GM21515 (cell line): ENCODE results near the gene PHEX.

Source experiments
- ATAC-seq: cut with Tn5 transposase; IDR thresholded peaks from one replicate; pipeline ENCODE4 v1.9.1; 2021; ENCODE audit not compliant: unreplicated experiment

Gene PHEX

GRCh38 chrX:22039541-22039940 is 7.4 kb downstream of the PHEX start:
- no peak for ATAC-seq

- ATAC-seq = no peak
Observed at GRCh38 chrX:22040184-22040583, 8.1 kb downstream of the PHEX start.

GRCh38 chrX:22041907-22042530 is 9.9 kb downstream of the PHEX start:
- no peak for ATAC-seq

GRCh38 chrX:22043872-22044271 is 11.7 kb downstream of the PHEX start:
- ATAC-seq = no peak

DNA sequence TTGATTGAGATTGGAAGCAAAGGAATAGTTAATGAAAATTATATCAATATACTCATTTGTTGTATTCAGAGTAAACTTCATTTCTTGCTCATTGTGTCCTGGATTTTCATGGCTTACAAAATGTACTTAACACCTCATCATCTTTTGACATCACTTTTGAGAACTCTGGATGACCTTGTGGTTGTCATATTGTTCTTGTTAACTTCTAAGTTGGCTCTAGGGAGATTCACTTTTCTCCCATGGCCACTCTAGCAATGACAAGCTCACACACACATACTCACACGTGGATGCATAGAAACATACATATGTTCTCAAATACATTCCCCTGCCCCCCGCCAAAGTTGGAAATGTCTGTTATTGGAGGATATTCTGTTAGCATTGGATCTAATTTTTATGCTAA is 15.3 kb downstream of the PHEX start:
- ATAC-seq = no peak

GRCh38 chrX:22053481-22053880 is 21.4 kb downstream of the PHEX start:
- ATAC-seq = no peak

DNA sequence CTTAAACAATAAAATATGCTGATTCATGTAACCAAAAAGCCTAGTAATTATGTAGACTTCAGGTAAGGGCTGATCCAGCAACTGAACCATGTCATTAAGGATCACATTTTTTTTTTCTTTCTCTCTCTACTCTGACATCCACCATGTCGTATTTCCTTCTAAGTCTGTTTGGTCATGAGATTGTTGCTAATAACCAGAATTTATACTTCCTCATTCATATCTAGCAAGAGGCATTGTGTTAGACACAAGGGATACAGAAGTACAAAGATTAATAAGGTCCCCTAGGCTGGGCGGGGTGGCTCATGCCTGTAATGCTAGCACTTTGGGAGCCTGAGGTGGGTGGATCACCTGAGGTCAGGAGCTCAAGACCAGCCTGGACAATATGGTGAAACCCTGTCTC is 24.1 kb downstream of the PHEX start:
- no peak for ATAC-seq

DNA sequence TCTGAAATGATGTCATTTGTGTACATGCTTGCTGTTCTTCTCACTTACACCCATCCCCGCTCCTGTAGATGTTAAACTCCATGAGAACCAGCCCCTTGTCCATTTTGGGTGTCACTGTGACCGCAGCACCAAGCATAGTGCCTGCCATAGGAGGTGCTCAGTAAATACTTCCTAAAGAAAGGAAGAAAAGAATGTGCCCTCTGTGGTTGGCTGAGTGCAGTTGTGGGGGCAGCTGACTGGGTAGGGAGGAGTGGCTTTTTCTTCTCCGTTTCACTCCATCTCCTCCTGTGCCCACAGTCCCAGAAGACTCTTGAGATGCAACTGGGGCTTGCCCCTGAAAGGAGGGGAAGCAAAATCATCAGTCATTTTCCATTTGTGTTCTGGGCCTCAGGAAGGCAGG is 25.5 kb downstream of the PHEX start:
- ATAC-seq = no peak

DNA sequence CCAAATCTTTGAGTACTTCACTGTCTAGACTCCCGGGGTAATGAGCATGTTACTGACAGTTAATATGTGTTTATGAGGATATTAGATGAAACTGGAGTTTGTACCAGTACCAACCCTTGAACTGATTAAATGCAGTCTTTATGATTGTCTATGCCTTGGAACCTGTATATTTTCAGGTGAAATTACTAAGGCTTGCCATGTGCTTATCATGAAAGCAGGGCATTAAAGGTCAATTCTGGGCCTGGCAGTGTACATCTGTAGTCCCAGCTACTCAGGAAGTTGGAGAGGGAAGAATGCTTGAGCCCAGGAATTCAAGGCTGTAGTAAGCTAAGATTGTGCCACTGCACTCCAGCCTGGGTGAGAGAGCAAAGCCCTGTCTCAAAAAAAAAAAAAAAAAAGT is 27.6 kb downstream of the PHEX start:
- ATAC-seq = no peak

DNA sequence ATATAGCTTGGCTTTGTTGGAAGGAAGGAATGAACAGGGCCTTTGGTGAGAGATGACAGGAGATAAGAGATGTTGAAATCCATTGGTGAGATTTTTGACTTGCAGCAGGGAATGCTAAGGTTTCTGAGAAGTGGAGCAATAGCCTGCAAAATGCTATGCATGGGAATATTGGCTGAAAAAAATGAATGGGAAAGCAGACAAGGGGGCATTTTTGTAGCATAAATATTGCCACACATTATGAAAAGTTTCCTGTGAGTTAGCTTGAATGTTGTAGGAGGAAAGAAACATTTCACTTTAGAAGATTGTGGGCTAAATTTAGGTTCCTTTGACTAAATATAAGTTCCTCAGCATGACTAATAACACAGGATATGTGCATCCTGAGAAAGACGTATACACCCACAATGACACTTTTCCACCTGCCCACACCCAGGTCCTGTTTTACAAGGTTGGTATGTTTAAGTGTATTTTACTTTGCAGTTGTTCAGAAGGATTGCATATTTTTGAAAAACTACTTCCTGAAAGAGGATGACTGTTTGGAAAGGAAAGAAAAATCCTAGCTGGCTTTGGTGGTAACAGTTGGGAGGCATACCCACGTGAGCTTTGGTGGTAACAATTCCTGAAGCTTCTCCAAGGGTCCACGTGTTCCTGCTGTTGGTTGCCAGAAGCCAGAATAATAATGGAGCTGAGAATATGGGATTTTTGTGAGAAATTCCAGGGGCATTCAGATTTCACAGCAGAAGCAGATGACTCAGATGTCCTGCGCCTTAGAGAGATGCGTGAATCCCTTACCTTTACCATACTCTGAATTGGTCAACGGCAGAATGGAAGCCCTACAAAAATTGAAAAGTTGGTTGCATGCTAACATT is 28.5 kb downstream of the PHEX start:
- ATAC-seq = peak; percentile 56

GRCh38 chrX:22063284-22063683 is 31.2 kb downstream of the PHEX start:
- peak; percentile 86 for ATAC-seq

- no peak for ATAC-seq
Observed at GRCh38 chrX:22069586-22069985, 37.5 kb downstream of the PHEX start.

- ATAC-seq = no peak
Observed at GRCh38 chrX:22073928-22074327, 41.8 kb downstream of the PHEX start.

DNA sequence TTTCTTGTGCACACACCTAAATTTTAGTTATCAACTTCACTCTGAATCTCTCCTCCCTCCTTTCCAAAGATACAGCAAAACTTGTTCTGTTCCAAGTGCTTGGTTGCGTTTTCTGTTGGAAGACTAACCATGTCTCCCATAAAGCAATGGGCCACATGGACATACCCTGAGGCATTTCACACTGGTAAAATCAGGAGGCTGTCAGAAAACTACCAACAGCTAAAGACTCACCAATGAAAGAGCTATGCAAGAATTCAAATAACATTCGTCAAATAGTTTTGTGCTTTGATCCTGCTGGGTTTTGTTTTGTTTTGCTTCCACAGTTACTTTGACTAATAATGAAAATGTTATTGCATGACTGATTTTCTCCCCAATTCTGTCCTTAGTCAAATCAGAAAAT is 46.0 kb downstream of the PHEX start:
- ATAC-seq = no peak

DNA sequence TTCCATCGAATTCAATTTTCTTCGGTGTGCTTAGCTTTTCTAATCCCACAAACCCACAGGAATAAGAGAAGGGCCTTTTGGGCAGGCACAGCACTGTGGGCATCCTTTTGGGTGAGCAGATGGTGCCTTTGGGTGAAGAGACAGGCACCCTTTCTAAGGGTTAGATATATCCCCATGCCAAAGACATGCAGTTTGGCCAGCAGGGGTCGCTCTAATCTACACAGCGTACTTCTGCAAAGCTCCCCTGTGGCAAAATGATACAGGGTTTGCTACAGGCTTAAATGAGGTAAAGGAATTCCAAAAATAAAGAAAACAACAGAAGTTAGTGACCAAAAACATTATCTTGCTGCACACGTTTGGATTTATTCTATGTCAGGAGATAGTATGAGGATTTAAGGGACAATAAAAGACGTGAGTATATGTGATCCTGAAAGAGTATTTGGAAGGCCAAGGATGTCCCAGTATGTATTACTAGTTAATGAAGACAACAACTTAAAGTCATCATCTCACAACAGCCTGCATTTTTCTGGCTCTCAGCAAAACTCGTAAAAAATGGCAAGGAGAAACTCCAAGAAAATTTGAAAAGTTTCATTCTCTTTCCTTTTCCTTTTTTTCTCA is 49.5 kb downstream of the PHEX start:
- no peak for ATAC-seq

DNA sequence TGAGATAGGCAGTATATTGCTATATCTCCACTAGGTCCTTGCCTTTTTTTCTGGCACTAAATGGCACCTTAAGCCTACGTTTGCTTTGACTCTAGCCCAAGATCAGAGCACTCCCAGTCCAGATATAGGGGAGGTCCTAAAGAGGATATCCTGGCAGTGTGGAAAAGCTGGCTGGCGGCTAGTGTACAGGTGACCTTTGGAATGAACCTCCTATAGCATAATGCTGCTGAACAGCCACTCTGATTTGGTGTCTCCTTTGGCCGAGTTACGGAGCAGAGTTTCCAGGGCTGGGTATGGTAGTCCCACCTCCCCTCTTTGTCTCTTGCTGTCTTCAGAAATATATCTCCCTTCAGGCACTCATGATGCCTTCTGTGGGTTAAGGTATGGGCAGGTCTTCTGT is 53.9 kb downstream of the PHEX start:
- no peak for ATAC-seq

GRCh38 chrX:22087011-22087557 is 55.0 kb downstream of the PHEX start:
- ATAC-seq = no peak

GRCh38 chrX:22088326-22088725 is 56.2 kb downstream of the PHEX start:
- ATAC-seq = no peak

GRCh38 chrX:22090181-22090580 is 58.1 kb downstream of the PHEX start:
- no peak for ATAC-seq

GRCh38 chrX:22093550-22093949 is 61.4 kb downstream of the PHEX start:
- ATAC-seq = no peak

GRCh38 chrX:22095286-22095685 is 63.2 kb downstream of the PHEX start:
- ATAC-seq = no peak

DNA sequence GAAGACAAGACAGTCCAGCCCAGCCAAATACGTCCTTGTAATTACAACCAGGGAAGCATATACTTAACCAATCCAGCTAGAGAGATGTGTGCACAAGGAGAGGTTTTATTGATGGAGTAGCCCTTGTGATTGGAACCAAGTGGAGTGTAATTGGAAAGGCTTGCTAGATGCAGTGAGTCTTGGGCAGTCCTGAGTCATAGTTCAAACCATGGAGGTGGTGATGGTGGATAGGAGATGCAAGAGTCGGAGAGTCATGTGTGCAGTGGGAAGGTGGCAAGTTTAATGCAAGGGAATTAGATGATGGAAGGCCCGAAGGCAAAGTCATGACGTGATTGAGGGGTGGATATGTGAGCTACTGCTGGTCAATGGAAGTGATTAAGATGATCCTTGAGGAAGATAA is 63.7 kb downstream of the PHEX start:
- ATAC-seq = no peak
